ENCODE measurements around the gene AR. TPM values are rescaled to one million over a fixed set of nuclear protein-coding genes. Genes with fewer than 3 reads are reported as not detected.

AR gene
- total RNA-seq, 4 donors from 2014 or later, result 8.0 to 22.2 (median 14.6) TPM

- no peak for ATAC-seq (ENCODE audit: low FRiP score)
- DNase-seq (ENCODE audit: low spot score), result no peak
- TF ChIP-seq CTCF (IDR thresholded peaks at IDR 0.05), result no peak
These were observed 41.6 kb downstream of the AR start for GRCh38 chrX:67585401-67585800.

GRCh38 chrX:67587946-67588624 lies 44.3 kb downstream of the AR start:
- DNase-seq (ENCODE audit: low spot score), result no peak
- TF ChIP-seq CTCF (IDR thresholded peaks at IDR 0.05), result no peak
- ATAC-seq (ENCODE audit: low FRiP score), result no peak

- no peak for DNase-seq (ENCODE audit: low spot score)
- no peak for TF ChIP-seq CTCF (IDR thresholded peaks at IDR 0.05)
- no peak for ATAC-seq (ENCODE audit: low FRiP score)
These were observed 53.3 kb downstream of the AR start for GRCh38 chrX:67596839-67597790.

GRCh38 chrX:67599532-67599931 lies 55.7 kb downstream of the AR start:
- no peak for ATAC-seq (ENCODE audit: low FRiP score)
- no peak for TF ChIP-seq CTCF (IDR thresholded peaks at IDR 0.05)
- DNase-seq (ENCODE audit: low spot score), result no peak

- no peak for DNase-seq (ENCODE audit: low spot score)
- no peak for TF ChIP-seq CTCF (IDR thresholded peaks at IDR 0.05)
- ATAC-seq (ENCODE audit: low FRiP score), result no peak
These were observed 58.0 kb downstream of the AR start for GRCh38 chrX:67601771-67602170.

GRCh38 chrX:67604979-67605703 lies 61.3 kb downstream of the AR start:
- TF ChIP-seq CTCF (IDR thresholded peaks at IDR 0.05), result no peak
- DNase-seq (ENCODE audit: low spot score), result no peak
- ATAC-seq (ENCODE audit: low FRiP score), result peak; percentile 59

All from omental fat pad (tissue), 4 donors.